ENCODE data around the gene HAPSTR1.

DNA sequence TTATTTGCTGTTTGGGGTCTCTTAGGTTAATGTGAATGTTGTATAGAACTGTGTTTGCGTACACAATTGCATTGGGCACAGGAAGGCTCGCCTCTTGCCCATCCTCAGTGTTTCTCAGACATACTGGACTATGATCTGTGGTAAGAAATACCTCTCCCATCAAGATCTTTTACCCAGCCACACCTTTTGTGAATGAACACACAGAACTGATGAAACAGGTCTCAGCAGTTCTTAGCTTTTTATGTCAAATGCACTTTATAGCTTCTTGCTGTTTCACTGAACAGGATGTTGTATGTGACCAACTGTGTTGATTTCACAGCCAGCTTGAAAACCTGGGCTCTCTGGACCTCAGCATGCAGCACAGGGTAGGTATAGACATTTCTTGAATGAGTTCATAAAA is 31.5 kb downstream of the HAPSTR1 start:
- TF ChIP-seq EZH2 (IDR thresholded peaks at IDR 0.05; ENCODE audit: low read length, unreplicated experiment): no peak
- TF ChIP-seq, protein P1, sequence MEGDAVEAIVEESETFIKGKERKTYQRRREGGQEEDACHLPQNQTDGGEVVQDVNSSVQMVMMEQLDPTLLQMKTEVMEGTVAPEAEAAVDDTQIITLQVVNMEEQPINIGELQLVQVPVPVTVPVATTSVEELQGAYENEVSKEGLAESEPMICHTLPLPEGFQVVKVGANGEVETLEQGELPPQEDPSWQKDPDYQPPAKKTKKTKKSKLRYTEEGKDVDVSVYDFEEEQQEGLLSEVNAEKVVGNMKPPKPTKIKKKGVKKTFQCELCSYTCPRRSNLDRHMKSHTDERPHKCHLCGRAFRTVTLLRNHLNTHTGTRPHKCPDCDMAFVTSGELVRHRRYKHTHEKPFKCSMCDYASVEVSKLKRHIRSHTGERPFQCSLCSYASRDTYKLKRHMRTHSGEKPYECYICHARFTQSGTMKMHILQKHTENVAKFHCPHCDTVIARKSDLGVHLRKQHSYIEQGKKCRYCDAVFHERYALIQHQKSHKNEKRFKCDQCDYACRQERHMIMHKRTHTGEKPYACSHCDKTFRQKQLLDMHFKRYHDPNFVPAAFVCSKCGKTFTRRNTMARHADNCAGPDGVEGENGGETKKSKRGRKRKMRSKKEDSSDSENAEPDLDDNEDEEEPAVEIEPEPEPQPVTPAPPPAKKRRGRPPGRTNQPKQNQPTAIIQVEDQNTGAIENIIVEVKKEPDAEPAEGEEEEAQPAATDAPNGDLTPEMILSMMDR (conservative IDR thresholded peaks at IDR 0.05; ENCODE audit: low read depth, low read length): no peak

Measured in PC-3 (cell line).